HepG2 (cell line): ENCODE results near the gene ETFDH. TPM values are rescaled to one million over a fixed set of nuclear protein-coding genes. Genes with fewer than 3 reads are reported as not detected.

Experiments
- ATAC-seq: fragments of 200-7000 bp; cut with Tn5 transposase; 3 replicates; pipeline ENCODE4 v1.9.1; 2020; ENCODE audit warnings: mild to moderate bottlenecking, moderate library complexity
- BruUV-seq: library from RNA; stranded (reverse); fragments of 400-500 nt; replicated peaks from 2 replicates; lab custom pipeline; 2021; lab: Mats Ljungman, UMichigan
- CTCF ChIA-PET: fragments of 300-600 bp; formaldehyde crosslinking; extraction: SDS; loops from one replicate; lab custom pipeline; 2021; ENCODE audit warnings: low total read pairs, inconsistent platforms, low intra/inter-chr PET ratio; lab: Yijun Ruan, JAX
- POLR2A ChIA-PET: fragments of 350-600 bp; sonication (Branson Sonifier 250); formaldehyde crosslinking; loops from one replicate; lab custom pipeline; 2020; ENCODE audit warnings: antibody characterized with exemption, inconsistent platforms; lab: Yijun Ruan, JAX
- DNase-seq: peaks from one replicate; pipeline ENCODE4 v3.0.0-alpha.2; 2015; ENCODE audit warnings: low spot score
- FAIRE-seq: peaks from 3 replicates; lab custom pipeline; 2011; peaks lifted over from hg19 to GRCh38; lab: Jason Lieb, UNC
- H2AFZ ChIP-seq: one replicate; pipeline ENCODE4 v1.6.1; 2011; ENCODE audit warnings: low read length, inconsistent platforms
- H3K27ac ChIP-seq: fragments of 300-600 bp; 3 replicates; pipeline ENCODE4 v1.8.0; 2011; ENCODE audit warnings: mixed run types, mild to moderate bottlenecking, mixed read lengths, low read length, inconsistent platforms; ENCODE audit not compliant: insufficient read depth; ENCODE audit errors: extremely low read length
- H3K27me3 ChIP-seq, 2 experiments: fragments of 200-600 bp in 1 of 2; 2 replicates in 1 of 2; 3 replicates in 1 of 2; pipeline versions ENCODE4 v1.6.0 to v1.8.0; 2011; ENCODE audit warnings: low read length in 2 of 2, mild to moderate bottlenecking in 2 of 2, moderate library complexity in 2 of 2, inconsistent platforms in 1 of 2; ENCODE audit not compliant: insufficient read depth in 2 of 2, control insufficient read depth in 1 of 2
- H3K36me3 ChIP-seq, 2 experiments: fragments of 200-600 bp in 1 of 2; replicated peaks in 1 of 2; 2 replicates in 1 of 2; 3 replicates in 1 of 2; pipeline versions ENCODE4 v1.5.1 to v1.8.0; 2011; ENCODE audit warnings: low read length in 2 of 2, inconsistent platforms in 1 of 2; ENCODE audit not compliant: insufficient read depth in 2 of 2, control insufficient read depth in 1 of 2
- H3K4me1 ChIP-seq: 2 replicates; pipeline ENCODE4 v1.5.1; 2012; ENCODE audit warnings: low read length, inconsistent platforms; ENCODE audit not compliant: insufficient read depth
- H3K4me2 ChIP-seq: 2 replicates; pipeline ENCODE4 v1.6.0; 2011; ENCODE audit warnings: low read depth, low read length, inconsistent platforms
- H3K4me3 ChIP-seq, 3 experiments: fragments of 200-600 bp in 1 of 3; sonication (generic), shearing (Covaris generic) in 1 of 3; replicated peaks in 1 of 3; 2 replicates each; pipeline ENCODE4 v1.5.1; 2011 to 2016; ENCODE audit warnings: low read length in 3 of 3, inconsistent platforms in 2 of 3, low read depth in 2 of 3, mild to moderate bottlenecking in 2 of 3, control low read depth in 1 of 3, mixed read lengths in 1 of 3; ENCODE audit not compliant: insufficient read depth in 1 of 3
- H3K79me2 ChIP-seq: one replicate; pipeline ENCODE4 v1.6.1; 2011; ENCODE audit warnings: low read length, inconsistent platforms; ENCODE audit not compliant: insufficient read depth
- H3K9ac ChIP-seq: 2 replicates; pipeline ENCODE4 v1.6.0; 2011; ENCODE audit warnings: mild to moderate bottlenecking, low read depth, low read length, inconsistent platforms; ENCODE audit not compliant: insufficient read depth
- H3K9me3 ChIP-seq: 2 replicates; pipeline ENCODE4 v1.5.1; 2012; ENCODE audit warnings: mild to moderate bottlenecking, low read length
- H4K20me1 ChIP-seq: 2 replicates; pipeline ENCODE4 v1.6.0; 2011; ENCODE audit warnings: inconsistent platforms, mild to moderate bottlenecking, low read length, moderate library complexity; ENCODE audit not compliant: insufficient read depth
- DMTF1 ChIP-seq: sonication (generic); formaldehyde crosslinking; IDR thresholded peaks from 2 replicates; pipeline ENCODE4 v1.4.0; 2020; ENCODE audit warnings: mild to moderate bottlenecking, missing genetic modification reagents
- DNMT3B ChIP-seq: conservative IDR thresholded peaks from 2 replicates; pipeline ENCODE4 v1.6.1; 2016; ENCODE audit warnings: missing biosample characterization, control low read depth
- HNF4G ChIP-seq, 2 experiments: sonication (generic) in 1 of 2; formaldehyde crosslinking in 1 of 2; IDR thresholded peaks; 2 replicates each; pipeline versions ENCODE4 v1.4.0 to v1.6.1; 2011 to 2020; ENCODE audit warnings: borderline replicate concordance in 2 of 2, low read depth in 2 of 2, mild to moderate bottlenecking in 2 of 2, low read length in 1 of 2, missing genetic modification reagents in 1 of 2, moderate library complexity in 1 of 2
- HOXA5 ChIP-seq: sonication (generic); formaldehyde crosslinking; IDR thresholded peaks from 2 replicates; pipeline ENCODE4 v1.4.0; 2020; ENCODE audit warnings: missing genetic modification reagents
- NONO ChIP-seq, 2 experiments: fragments of 450-650 bp in 1 of 2; sonication (generic) in 1 of 2; formaldehyde crosslinking in 1 of 2; IDR thresholded peaks in 1 of 2; conservative IDR thresholded peaks in 1 of 2; 2 replicates each; pipeline versions ENCODE4 v1.6.1 to v1.8.0; 2017 to 2022; ENCODE audit warnings: mild to moderate bottlenecking in 1 of 2, missing genetic modification reagents in 1 of 2, moderate library complexity in 1 of 2
- PHB2 ChIP-seq: fragments of 450-650 bp; IDR thresholded peaks from 2 replicates; pipeline ENCODE4 v1.6.1; 2018; ENCODE audit not compliant: partially characterized antibody
- SPEN ChIP-seq: sonication (generic); formaldehyde crosslinking; IDR thresholded peaks from 2 replicates; pipeline ENCODE4 v1.5.1; 2020; ENCODE audit warnings: low read depth, mild to moderate bottlenecking, missing genetic modification reagents
- SSRP1 ChIP-seq: IDR thresholded peaks from 2 replicates; pipeline ENCODE4 v1.6.1; 2016; ENCODE audit warnings: control low read depth
- YEATS2 ChIP-seq: sonication (generic); formaldehyde crosslinking; IDR thresholded peaks from 2 replicates; pipeline ENCODE4 v1.4.0; 2020; ENCODE audit warnings: missing genetic modification reagents, borderline replicate concordance
- ZBTB46 ChIP-seq: sonication (generic); formaldehyde crosslinking; IDR thresholded peaks from 2 replicates; pipeline ENCODE4 v1.4.0; 2020; ENCODE audit warnings: mild to moderate bottlenecking, missing genetic modification reagents, borderline replicate concordance
- ZFP1 ChIP-seq: IDR thresholded peaks from 2 replicates; pipeline ENCODE4 v1.6.1; 2016
- ZFP37 ChIP-seq: sonication (generic); formaldehyde crosslinking; IDR thresholded peaks from 2 replicates; pipeline ENCODE4 v1.4.0; 2020; ENCODE audit warnings: missing genetic modification reagents, borderline replicate concordance
- ZNF142 ChIP-seq: sonication (generic); formaldehyde crosslinking; IDR thresholded peaks from 2 replicates; pipeline ENCODE4 v1.4.0; 2020; ENCODE audit warnings: missing genetic modification reagents
- ZNF317 ChIP-seq: sonication (generic); formaldehyde crosslinking; IDR thresholded peaks from 2 replicates; pipeline ENCODE4 v1.5.0; 2020; ENCODE audit warnings: mild to moderate bottlenecking, missing genetic modification reagents
- ZNF576 ChIP-seq: sonication (generic); formaldehyde crosslinking; IDR thresholded peaks from 2 replicates; pipeline ENCODE4 v1.4.0; 2020; ENCODE audit warnings: mild to moderate bottlenecking, missing genetic modification reagents
- WGBS: methylation state at CpG from one replicate; pipeline ENCODE4 v1.1.6; 2017; ENCODE audit warnings: low lambda C conversion rate; 5-methylcytosine and 5-hydroxymethylcytosine counted together
- in situ Hi-C: cut with HindIII; loops from 2 replicates; pipeline ENCODE4 v1.10.0; 2017; ENCODE audit warnings: low pct_unique_long_range_greater_than_20kb; ENCODE audit not compliant: extremely low pct_ligation_motif_present
- intact Hi-C: fragments of 100-400 bp; cut with micrococcal nuclease; formaldehyde crosslinking; loops from one replicate; pipeline ENCODE4 v1.10.0; 2022; ENCODE audit not compliant: unreplicated experiment
- polyA plus RNA-seq, 8 experiments: library from polyadenylated mRNA; depleted of rRNA in 3 of 8; stranded (reverse) in 7 of 8; unstranded in 1 of 8; fragments of >200 nt; fragmentation: Illumina TruSeq in 4 of 8; extraction: Trizol in 4 of 8; gene quantifications; 2 replicates each; pipeline versions ENCODE4 v1.2.1 to v1.2.3, GENCODE V29; 2011 to 2016; ENCODE audit warnings: low read depth in 4 of 8, missing spikeins in 1 of 8, mixed read lengths in 1 of 8; ENCODE audit not compliant: insufficient read depth in 1 of 8
- total RNA-seq, 5 experiments: library from RNA; depleted of rRNA; stranded (reverse); fragments of >200 nt; fragmentation: Illumina TruSeq; extraction: Trizol; gene quantifications; 2 replicates each; pipeline ENCODE4 v1.2.3, GENCODE V29; 2016; ENCODE audit warnings: low read depth in 1 of 5

Gene ETFDH
- total and polyA plus RNA-seq, 2 of the 13 experiments (the other 11 are each of a cell fraction or from before 2014, with no cell fraction given) = 14.7 to 17.8 TPM

GRCh38 chr4:158750379-158750778 is 78.3 kb downstream of the ETFDH start:
- POLR2A ChIA-PET = no interaction called here
- Histone ChIP-seq H3K9ac (no peak overlapping the region), H4K20me1 (no peaks in the 10 kb centered on the region), H3K4me3 (no peak overlapping the region), H3K36me3 (no peaks in the 10 kb centered on the region), H3K27ac (no peak overlapping the region), H3K9me3 (no peaks in the 10 kb centered on the region), H2AFZ (no peak overlapping the region), H3K4me2 (no peak overlapping the region), H3K27me3 (no peaks in the 10 kb centered on the region; a peak in 1 of 5 replicates), H3K79me2 (no peaks in the 10 kb centered on the region), H3K4me1 (peaks cover 9% of the 10 kb centered on the region; the same call in 1 of the 2 replicates)
- in situ Hi-C loops (no loop called here), intact Hi-C loops (no loop called here)
- 39% methylated on average over 3 of the region's 3 CpGs for WGBS
- CTCF ChIA-PET = no interaction called here
- ATAC-seq = no peak
- no peak for FAIRE-seq
- no TSS peak for BruUV-seq
- DNase-seq = no peak
- no peak for TF ChIP-seq DNMT3B (CRISPR knock-in tag)
- no peak for TF ChIP-seq SSRP1 (CRISPR knock-in tag)
- TF ChIP-seq SPEN (CRISPR knock-in tag) = no peak
- no peak for TF ChIP-seq ZNF317 (CRISPR knock-in tag)
- no peak for TF ChIP-seq PHB2
- no peak for TF ChIP-seq ZFP37
- TF ChIP-seq HNF4G (IDR thresholded peaks at IDR 0.05; ENCODE audit: borderline replicate concordance, low read depth, low read length) = no peak
- no peak for TF ChIP-seq HNF4G (CRISPR knock-in tag; IDR thresholded peaks at IDR 0.05; ENCODE audit: borderline replicate concordance, low read depth)
- no peak for TF ChIP-seq YEATS2
- no peak for TF ChIP-seq ZBTB46 (CRISPR knock-in tag)
- TF ChIP-seq ZNF576 (CRISPR knock-in tag) = no peak
- TF ChIP-seq ZNF142 = no peak
- TF ChIP-seq NONO (IDR thresholded peaks at IDR 0.05) = no peak
- TF ChIP-seq NONO (CRISPR knock-in tag; conservative IDR thresholded peaks at IDR 0.05) = no peak
- TF ChIP-seq ZFP1 (CRISPR knock-in tag) = no peak
- no peak for TF ChIP-seq HOXA5 (CRISPR knock-in tag)
- no peak for TF ChIP-seq DMTF1 (CRISPR knock-in tag)
